SU-DHL-6 (cell line): ENCODE measurements around the gene ACP5.

Experiments
- H2AFZ ChIP-seq: fragments of 200-600 bp; sonication (generic); 2 replicates; pipeline ENCODE4 v1.6.1; 2014; ENCODE audit warnings: low read depth, mild to moderate bottlenecking, moderate library complexity, mixed read lengths, antibody characterized with exemption, low read length; ENCODE audit not compliant: severe bottlenecking
- H3F3A ChIP-seq: fragments of 200-600 bp; shearing (Covaris generic); 2 replicates; pipeline ENCODE4 v1.6.0; 2016; ENCODE audit warnings: antibody characterized with exemption, mild to moderate bottlenecking; ENCODE audit not compliant: insufficient read depth
- H3K27ac ChIP-seq: fragments of 200-600 bp; sonication (generic); 2 replicates; pipeline ENCODE4 v1.5.1; 2016; ENCODE audit warnings: low read depth, mild to moderate bottlenecking, low read length, moderate library complexity, mixed read lengths
- H3K27me3 ChIP-seq: fragments of 200-600 bp; sonication (generic), shearing (Covaris generic); 2 replicates; pipeline ENCODE4 v1.6.0; 2014; ENCODE audit warnings: mild to moderate bottlenecking, low read length
- H3K36me3 ChIP-seq: fragments of 200-600 bp; sonication (generic); 2 replicates; pipeline ENCODE4 v1.6.1; 2014; ENCODE audit warnings: mild to moderate bottlenecking, low read length, mixed read lengths
- H3K4me2 ChIP-seq: fragments of 300-600, 200-600 bp; shearing (Covaris generic), sonication (generic); 2 replicates; pipeline ENCODE4 v1.6.0; 2014; ENCODE audit warnings: low read length, low read depth, mild to moderate bottlenecking; ENCODE audit not compliant: poor library complexity, severe bottlenecking
- H3K4me3 ChIP-seq: fragments of 200-600 bp; sonication (generic); 2 replicates; pipeline ENCODE4 v1.5.1; 2014; ENCODE audit warnings: antibody characterized with exemption, low read length, mild to moderate bottlenecking, mixed read lengths; ENCODE audit not compliant: insufficient read depth, poor library complexity, severe bottlenecking
- H3K79me2 ChIP-seq: fragments of 200-600 bp; sonication (generic); 2 replicates; pipeline ENCODE4 v1.6.1; 2014; ENCODE audit warnings: mild to moderate bottlenecking, low read length, moderate library complexity; ENCODE audit not compliant: insufficient read depth
- H3K9ac ChIP-seq: fragments of 200-600 bp; sonication (generic); 2 replicates; pipeline ENCODE4 v1.7.0; 2014; ENCODE audit warnings: mild to moderate bottlenecking, low read length
- H3K9me2 ChIP-seq: fragments of 200-600 bp; sonication (generic); replicated peaks from 2 replicates; pipeline ENCODE4 v1.6.1; 2014; ENCODE audit warnings: low read length; ENCODE audit not compliant: insufficient read depth
- H3K9me3 ChIP-seq: fragments of 200-600 bp; sonication (generic); 2 replicates; pipeline ENCODE4 v1.6.1; 2014; ENCODE audit warnings: low read length, mixed read lengths; ENCODE audit not compliant: insufficient read depth
- H4K20me1 ChIP-seq: fragments of 200-600 bp; sonication (generic); 2 replicates; pipeline ENCODE4 v1.6.1; 2014; ENCODE audit warnings: low read depth, mild to moderate bottlenecking, antibody characterized with exemption, low read length, moderate library complexity, mixed read lengths
- EZH2phosphoT487 ChIP-seq: fragments of 200-600 bp; sonication (generic), shearing (Covaris generic); conservative IDR thresholded peaks from 2 replicates; pipeline ENCODE4 v1.6.1; 2018; ENCODE audit warnings: mild to moderate bottlenecking, antibody characterized with exemption, low read length, moderate library complexity, mixed read lengths
- TF ChIP-seq, protein P1 (sequence below): fragments of 200-600 bp; sonication (generic); IDR thresholded peaks from one replicate; pipeline ENCODE4 v1.5.1; 2017; ENCODE audit warnings: antibody characterized with exemption, mild to moderate bottlenecking, low read length, moderate library complexity; ENCODE audit not compliant: insufficient read depth, poor library complexity, severe bottlenecking

ACP5 gene

DNA sequence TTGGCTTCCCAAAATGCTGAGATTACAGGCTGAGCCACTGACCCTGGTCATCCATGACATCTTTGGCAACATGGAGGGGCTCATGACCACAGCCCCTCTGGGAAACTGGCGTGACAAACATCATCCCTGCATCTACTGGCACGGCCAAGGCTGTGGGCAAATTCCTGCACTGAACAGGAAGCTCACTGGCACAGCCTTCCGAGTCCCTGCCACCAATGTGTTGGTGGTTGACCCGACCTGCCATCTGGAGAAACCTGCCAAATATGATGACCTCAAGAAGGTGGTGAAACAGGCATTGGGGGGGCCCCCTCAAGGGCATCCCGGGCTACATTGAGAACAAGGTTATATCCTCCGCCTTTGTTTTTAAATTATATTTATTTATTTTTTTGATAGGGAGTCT lies 8.9 kb upstream of the ACP5 start:
- no peaks in the 10 kb centered on the region for H3K27me3 ChIP-seq
- H3K36me3 ChIP-seq: no peaks in the 10 kb centered on the region
- no peaks in the 10 kb centered on the region for H3K79me2 ChIP-seq
- H4K20me1 ChIP-seq: no peaks in the 10 kb centered on the region
- H3F3A ChIP-seq: peaks cover 10% of the 10 kb centered on the region
- no peak overlapping the region for H3K4me3 ChIP-seq
- no peaks in the 10 kb centered on the region for H3K9me3 ChIP-seq
- H3K4me2 ChIP-seq: no peak overlapping the region
- no peaks in the 10 kb centered on the region for H3K9me2 ChIP-seq
- H3K9ac ChIP-seq: no peak overlapping the region
- no peak overlapping the region for H3K27ac ChIP-seq
- TF ChIP-seq EZH2phosphoT487: no peak
- TF ChIP-seq, protein P1, sequence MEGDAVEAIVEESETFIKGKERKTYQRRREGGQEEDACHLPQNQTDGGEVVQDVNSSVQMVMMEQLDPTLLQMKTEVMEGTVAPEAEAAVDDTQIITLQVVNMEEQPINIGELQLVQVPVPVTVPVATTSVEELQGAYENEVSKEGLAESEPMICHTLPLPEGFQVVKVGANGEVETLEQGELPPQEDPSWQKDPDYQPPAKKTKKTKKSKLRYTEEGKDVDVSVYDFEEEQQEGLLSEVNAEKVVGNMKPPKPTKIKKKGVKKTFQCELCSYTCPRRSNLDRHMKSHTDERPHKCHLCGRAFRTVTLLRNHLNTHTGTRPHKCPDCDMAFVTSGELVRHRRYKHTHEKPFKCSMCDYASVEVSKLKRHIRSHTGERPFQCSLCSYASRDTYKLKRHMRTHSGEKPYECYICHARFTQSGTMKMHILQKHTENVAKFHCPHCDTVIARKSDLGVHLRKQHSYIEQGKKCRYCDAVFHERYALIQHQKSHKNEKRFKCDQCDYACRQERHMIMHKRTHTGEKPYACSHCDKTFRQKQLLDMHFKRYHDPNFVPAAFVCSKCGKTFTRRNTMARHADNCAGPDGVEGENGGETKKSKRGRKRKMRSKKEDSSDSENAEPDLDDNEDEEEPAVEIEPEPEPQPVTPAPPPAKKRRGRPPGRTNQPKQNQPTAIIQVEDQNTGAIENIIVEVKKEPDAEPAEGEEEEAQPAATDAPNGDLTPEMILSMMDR: no peak
- no peak overlapping the region for H2AFZ ChIP-seq

DNA sequence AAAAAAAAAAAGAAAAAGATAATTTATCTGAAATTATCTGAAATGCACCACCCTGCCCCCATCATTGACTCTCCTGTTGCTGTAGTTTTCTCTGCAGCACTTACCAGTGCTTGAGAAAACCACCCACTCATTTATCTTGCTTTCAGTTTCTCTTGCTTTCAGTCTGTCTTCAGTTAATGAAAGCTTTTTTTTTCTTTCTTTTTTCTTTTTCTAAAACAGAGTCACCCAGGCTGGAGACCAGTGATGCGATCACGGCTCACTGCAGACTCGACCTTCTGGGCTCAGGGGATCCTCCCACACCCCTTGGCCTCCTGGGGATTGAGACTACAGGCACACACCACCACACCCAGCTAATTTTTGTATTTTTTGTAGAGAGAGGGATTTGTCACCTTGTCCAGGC lies 4.3 kb upstream of the ACP5 start:
- H3K9ac ChIP-seq: peak overlapping the region; percentile 44
- H3K4me2 ChIP-seq: peak overlapping the region; percentile 66
- H2AFZ ChIP-seq: no peak overlapping the region
- H3K4me3 ChIP-seq: peak overlapping the region; percentile 5
- no peaks in the 10 kb centered on the region for H3K9me2 ChIP-seq
- no peak for TF ChIP-seq EZH2phosphoT487
- TF ChIP-seq, protein P1: no peak
- H3K27me3 ChIP-seq: no peaks in the 10 kb centered on the region
- peaks cover 17% of the 10 kb centered on the region for H3F3A ChIP-seq
- no peaks in the 10 kb centered on the region for H3K79me2 ChIP-seq
- no peaks in the 10 kb centered on the region for H4K20me1 ChIP-seq
- no peaks in the 10 kb centered on the region for H3K36me3 ChIP-seq
- H3K27ac ChIP-seq: peak overlapping the region; percentile 90
- H3K9me3 ChIP-seq: no peaks in the 10 kb centered on the region

DNA sequence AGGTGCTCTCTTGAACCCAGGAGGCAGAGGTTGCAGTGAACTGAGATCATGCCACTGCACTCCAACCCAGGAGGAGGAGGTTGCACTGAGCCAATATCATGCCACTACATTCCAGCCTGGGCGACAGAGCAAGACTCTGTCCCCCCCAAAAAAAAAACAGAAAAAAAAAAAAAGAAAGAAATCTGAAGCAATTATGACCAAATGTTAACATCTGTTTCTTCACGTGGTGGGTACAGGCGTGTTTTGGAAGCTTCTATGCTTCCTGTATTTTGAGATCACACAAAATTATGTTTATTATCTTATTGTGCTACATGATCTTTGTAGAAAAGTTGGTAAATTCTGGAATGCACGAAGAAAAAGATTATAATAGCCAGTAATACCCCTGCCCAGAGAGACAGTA lies 2.7 kb upstream of the ACP5 start:
- H3K27ac ChIP-seq: no peak overlapping the region
- H3K27me3 ChIP-seq: no peaks in the 10 kb centered on the region
- no peak for TF ChIP-seq EZH2phosphoT487
- TF ChIP-seq, protein P1: no peak
- H3K4me2 ChIP-seq: no peak overlapping the region
- no peak overlapping the region for H3K9ac ChIP-seq
- no peak overlapping the region for H3K4me3 ChIP-seq
- H2AFZ ChIP-seq: no peak overlapping the region
- no peaks in the 10 kb centered on the region for H3K79me2 ChIP-seq
- H3F3A ChIP-seq: peaks cover 17% of the 10 kb centered on the region
- H3K36me3 ChIP-seq: no peaks in the 10 kb centered on the region
- H4K20me1 ChIP-seq: no peaks in the 10 kb centered on the region
- H3K9me2 ChIP-seq: no peaks in the 10 kb centered on the region
- no peaks in the 10 kb centered on the region for H3K9me3 ChIP-seq
